ENCODE results near the gene MAG. TPM values are rescaled to one million over a fixed set of nuclear protein-coding genes. Genes with fewer than 3 reads are reported as not detected.

The MAG gene
- total RNA-seq, 2 experiments from 2014 or later, result 0.20 to 0.31 TPM

DNA sequence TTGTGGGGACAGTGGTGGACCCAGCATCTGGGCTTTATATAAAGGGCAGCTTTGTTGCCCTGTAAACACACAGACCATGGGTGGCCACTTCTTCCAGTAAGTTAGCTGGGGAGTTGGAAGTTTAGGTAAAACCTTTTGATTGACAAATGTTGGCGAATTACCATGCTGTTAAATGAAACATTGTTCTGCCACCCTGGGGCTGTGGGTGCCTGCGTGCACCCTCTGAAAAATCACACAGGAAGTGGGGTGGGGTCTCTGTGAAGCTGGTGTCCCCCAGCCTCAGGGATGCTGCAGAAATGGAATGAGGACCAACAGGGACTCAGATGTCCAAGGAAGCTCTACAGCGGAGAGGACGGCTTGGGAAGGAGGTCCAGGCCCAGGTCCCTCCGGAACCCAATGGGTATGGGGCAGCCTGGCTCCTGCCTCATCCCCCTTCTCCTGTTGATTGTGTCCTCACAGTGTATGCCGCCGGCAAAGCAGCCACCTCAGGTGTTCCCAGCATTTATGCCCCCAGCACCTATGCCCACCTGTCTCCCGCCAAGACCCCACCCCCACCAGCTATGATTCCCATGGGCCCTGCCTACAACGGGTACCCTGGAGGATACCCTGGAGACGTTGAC is 26.0 kb upstream of the MAG start:
- no peak for ATAC-seq
- H3K4me3 Mint-ChIP-seq, result peak overlapping the region; percentile 92

DNA sequence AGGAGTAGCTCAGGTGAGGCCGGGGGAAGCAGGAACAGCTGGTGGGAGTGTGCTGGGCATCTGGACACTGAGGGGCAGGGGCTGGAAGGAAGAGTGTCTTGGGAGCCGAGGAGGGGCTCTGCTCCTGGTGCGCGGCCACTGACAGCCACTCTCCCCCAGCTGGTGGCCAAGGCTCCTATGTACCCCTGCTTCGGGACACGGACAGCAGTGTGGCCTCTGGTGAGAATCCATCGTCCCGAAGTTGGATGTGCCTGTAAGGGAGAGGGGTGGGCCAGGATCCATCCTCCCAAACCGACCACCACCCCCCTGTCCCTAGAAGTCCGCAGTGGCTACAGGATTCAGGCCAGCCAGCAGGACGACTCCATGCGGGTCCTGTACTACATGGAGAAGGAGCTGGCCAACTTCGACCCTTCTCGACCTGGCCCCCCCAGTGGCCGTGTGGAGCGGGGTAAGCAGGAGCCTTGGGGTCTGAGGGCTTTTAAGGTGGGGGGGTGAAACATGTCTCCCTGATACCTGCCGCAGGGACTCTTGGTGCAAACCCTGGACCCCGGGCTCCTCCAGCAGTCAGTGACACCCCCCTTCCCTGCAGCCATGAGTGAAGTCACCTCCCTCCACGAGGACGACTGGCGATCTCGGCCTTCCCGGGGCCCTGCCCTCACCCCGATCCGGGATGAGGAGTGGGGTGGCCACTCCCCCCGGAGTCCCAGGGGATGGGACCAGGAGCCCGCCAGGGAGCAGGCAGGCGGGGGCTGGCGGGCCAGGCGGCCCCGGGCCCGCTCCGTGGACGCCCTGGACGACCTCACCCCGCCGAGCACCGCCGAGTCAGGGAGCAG is 25.2 kb upstream of the MAG start:
- POLR2A ChIA-PET, result interaction anchor here (0.8 to 2.9 kb wide), 6 partner anchors 11 to 122 kb away, joined by 3 to 11 read pairs (median 4); partner anchors contain the start of gene FXYD5
- Mint-ChIP-seq H3K4me3 (peak overlapping the region; percentile 92), H3K9me3 (no peaks in the 10 kb centered on the region), H3K27me3 (no peaks in the 10 kb centered on the region), H3K27ac (peak overlapping the region; percentile 97), H3K36me3 (ENCODE audit: low read depth) (peaks cover 22% of the 10 kb centered on the region), H3K4me1 (ENCODE audit: low read depth) (peaks cover 27% of the 10 kb centered on the region)
- ATAC-seq, result no peak
- TF ChIP-seq, protein P1, sequence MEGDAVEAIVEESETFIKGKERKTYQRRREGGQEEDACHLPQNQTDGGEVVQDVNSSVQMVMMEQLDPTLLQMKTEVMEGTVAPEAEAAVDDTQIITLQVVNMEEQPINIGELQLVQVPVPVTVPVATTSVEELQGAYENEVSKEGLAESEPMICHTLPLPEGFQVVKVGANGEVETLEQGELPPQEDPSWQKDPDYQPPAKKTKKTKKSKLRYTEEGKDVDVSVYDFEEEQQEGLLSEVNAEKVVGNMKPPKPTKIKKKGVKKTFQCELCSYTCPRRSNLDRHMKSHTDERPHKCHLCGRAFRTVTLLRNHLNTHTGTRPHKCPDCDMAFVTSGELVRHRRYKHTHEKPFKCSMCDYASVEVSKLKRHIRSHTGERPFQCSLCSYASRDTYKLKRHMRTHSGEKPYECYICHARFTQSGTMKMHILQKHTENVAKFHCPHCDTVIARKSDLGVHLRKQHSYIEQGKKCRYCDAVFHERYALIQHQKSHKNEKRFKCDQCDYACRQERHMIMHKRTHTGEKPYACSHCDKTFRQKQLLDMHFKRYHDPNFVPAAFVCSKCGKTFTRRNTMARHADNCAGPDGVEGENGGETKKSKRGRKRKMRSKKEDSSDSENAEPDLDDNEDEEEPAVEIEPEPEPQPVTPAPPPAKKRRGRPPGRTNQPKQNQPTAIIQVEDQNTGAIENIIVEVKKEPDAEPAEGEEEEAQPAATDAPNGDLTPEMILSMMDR (IDR thresholded peaks at IDR 0.05), result no peak
- CTCF ChIA-PET, result interaction anchor here (1.3 to 1.5 kb wide), 2 partner anchors 55 to 104 kb away, joined by 3 read pairs; no protein-coding TSS in a partner anchor
- no peak for DNase-seq
- intact Hi-C loops (cut with micrococcal nuclease), result loop anchor here (10.0 kb wide), 1 partner anchor 122 kb away; the partner anchor contains the start of gene FXYD7

More for the DNA sequence above, 26.0 kb upstream of the MAG start:
- Mint-ChIP-seq H3K27me3 (no peaks in the 10 kb centered on the region), H3K4me1 (ENCODE audit: low read depth) (peaks cover 26% of the 10 kb centered on the region), H3K9me3 (no peaks in the 10 kb centered on the region), H3K27ac (peak overlapping the region; percentile 76), H3K36me3 (ENCODE audit: low read depth) (peaks cover 15% of the 10 kb centered on the region)
- intact Hi-C loops (cut with micrococcal nuclease), result loop anchor here (10.0 kb wide), 1 partner anchor 121 kb away; the partner anchor contains the start of gene FXYD7
- POLR2A ChIA-PET, result interaction anchor here (0.8 to 2.9 kb wide), 7 partner anchors 10 to 123 kb away, joined by 3 to 11 read pairs (median 4); partner anchors contain the start of gene FXYD5
- no peak for DNase-seq
- TF ChIP-seq, protein P1 (IDR thresholded peaks at IDR 0.05), result no peak
- CTCF ChIA-PET, result interaction anchor here (1.3 to 1.5 kb wide), 2 partner anchors 54 to 104 kb away, joined by 3 read pairs; no protein-coding TSS in a partner anchor

DNA sequence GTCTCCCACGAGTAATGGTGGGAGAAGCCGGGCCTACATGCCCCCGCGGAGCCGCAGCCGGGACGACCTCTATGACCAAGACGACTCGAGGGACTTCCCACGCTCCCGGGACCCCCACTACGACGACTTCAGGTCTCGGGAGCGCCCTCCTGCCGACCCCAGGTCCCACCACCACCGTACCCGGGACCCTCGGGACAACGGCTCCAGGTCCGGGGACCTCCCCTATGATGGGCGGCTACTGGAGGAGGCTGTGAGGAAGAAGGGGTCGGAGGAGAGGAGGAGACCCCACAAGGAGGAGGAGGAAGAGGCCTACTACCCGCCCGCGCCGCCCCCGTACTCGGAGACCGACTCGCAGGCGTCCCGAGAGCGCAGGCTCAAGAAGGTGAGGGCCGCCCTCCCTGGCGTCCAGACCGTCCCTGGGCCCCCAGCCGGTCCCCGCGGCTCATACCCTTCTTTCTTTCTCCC is 24.6 kb upstream of the MAG start:
- POLR2A ChIA-PET, result interaction anchor here (0.9 to 1.4 kb wide), 3 partner anchors 14 to 113 kb away, joined by 3 read pairs; partner anchors contain the start of gene FXYD5
- intact Hi-C loops (cut with micrococcal nuclease), result loop anchor here (10.0 kb wide), 1 partner anchor 123 kb away; the partner anchor contains the start of gene FXYD7
- CTCF ChIA-PET, result interaction anchor here (1.5 kb wide), 1 partner anchor 56 kb away, joined by 3 read pairs; no protein-coding TSS in a partner anchor
- Mint-ChIP-seq H3K36me3 (ENCODE audit: low read depth) (peaks cover 28% of the 10 kb centered on the region), H3K27ac (peak overlapping the region; percentile 97), H3K27me3 (no peaks in the 10 kb centered on the region), H3K4me3 (peak overlapping the region; percentile 92), H3K9me3 (no peaks in the 10 kb centered on the region), H3K4me1 (ENCODE audit: low read depth) (peaks cover 31% of the 10 kb centered on the region)
- TF ChIP-seq, protein P1 (IDR thresholded peaks at IDR 0.05), result no peak
- ATAC-seq (peak; percentile 13), DNase-seq (peak; percentile 54)

DNA sequence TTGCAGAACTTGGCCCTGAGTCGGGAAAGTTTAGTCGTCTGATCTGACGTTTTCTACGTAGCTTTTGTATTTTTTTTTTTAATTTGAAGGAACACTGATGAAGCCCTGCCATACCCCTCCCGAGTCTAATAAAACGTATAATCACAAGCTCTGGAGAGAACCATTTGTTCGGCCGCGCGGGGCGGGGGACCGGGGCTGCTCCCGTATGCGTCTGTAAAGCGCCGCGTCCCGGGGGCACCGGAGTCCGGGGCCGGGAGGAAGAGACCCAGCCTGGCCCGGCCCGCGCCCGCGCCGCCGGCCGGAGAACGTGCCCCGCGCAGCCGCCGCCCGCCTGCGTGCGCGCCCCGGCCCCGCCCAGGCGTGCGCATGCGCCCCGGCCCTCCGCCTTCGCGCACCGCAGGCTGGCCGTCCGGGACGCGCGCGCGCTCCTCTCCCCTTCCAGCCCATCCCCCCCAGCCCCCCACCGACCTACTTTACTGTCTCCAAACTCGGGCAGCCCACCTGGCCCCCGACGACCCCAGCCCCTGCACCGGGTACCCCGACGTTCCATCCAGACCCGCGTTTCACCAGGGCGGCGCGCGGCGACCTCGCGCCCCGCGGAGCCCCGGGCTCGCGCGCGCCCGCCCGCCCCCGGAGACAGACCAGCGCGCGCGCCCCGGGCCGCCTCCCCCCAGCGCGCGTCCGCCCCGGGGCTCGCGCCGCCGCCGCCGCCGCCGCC is 24.0 kb upstream of the MAG start:
- TF ChIP-seq, protein P1 (IDR thresholded peaks at IDR 0.05), result no peak
- POLR2A ChIA-PET, result interaction anchor here (1.1 to 1.4 kb wide), 2 partner anchors 52 to 114 kb away, joined by 3 read pairs; partner anchors contain the start of gene FXYD5
- CTCF ChIA-PET, result no interaction called here
- peak; percentile 64 for ATAC-seq
- Mint-ChIP-seq H3K36me3 (ENCODE audit: low read depth) (peaks cover 30% of the 10 kb centered on the region), H3K4me1 (ENCODE audit: low read depth) (peaks cover 32% of the 10 kb centered on the region), H3K9me3 (no peaks in the 10 kb centered on the region), H3K4me3 (peak overlapping the region; percentile 92), H3K27ac (peak overlapping the region; percentile 97), H3K27me3 (no peaks in the 10 kb centered on the region)
- intact Hi-C loops (cut with micrococcal nuclease), result loop anchor here (10.0 kb wide), 1 partner anchor 123 kb away; the partner anchor contains the start of gene FXYD7
- DNase-seq, result peak; percentile 66

All from activated CD8-positive, alpha-beta T cell treated with anti-CD3 and anti-CD28 coated beads for 36 hours (primary cell).